Measurements from ENCODE around the gene ANXA4. TPM values are rescaled to one million over a fixed set of nuclear protein-coding genes. Genes with fewer than 3 reads are reported as not detected.
"Not testable (repeated sequence)": the region's sequence is repeated elsewhere in the genome, so short reads cannot be mapped to it uniquely, and the experiment has no call there.

Gene ANXA4
- total and polyA plus RNA-seq, 2 experiments from 2014 or later = 35.7 to 113 TPM

GRCh38 chr2:69830045-69830905 is 88.3 kb downstream of the ANXA4 start:
- 1% methylated on average over 28 to 44 of the region's 45 CpGs for WGBS, 2 experiments (ENCODE audit: low coverage in 1 of 2, low lambda C conversion rate in 2 of 2, missing lambda C conversion rate in 2 of 2)

DNA sequence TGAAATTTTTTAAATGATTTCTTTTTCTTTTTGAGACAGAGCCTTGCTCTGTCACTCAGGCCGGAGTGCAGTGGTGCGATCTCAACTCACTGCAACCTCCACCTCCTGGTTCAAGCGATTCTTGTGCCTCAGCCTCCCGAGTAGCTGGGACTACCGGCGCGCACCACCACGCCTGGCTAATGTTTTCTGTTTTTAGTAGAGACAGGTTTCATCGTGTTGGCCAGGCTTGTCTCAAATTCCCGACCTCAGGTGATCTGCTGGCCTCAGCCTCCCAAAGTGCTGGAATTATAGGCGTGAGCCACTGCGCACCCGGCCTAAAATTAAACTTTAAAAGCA is 88.9 kb downstream of the ANXA4 start:
- in situ Hi-C loops (cut with MboI); H3K27ac ChIP-seq; H4K20me1 ChIP-seq (ENCODE audit: insufficient read depth); H3K9me2 ChIP-seq (ENCODE audit: insufficient read depth); H3K36me3 ChIP-seq (ENCODE audit: low read depth); DNase-seq; H3F3A ChIP-seq (ENCODE audit: insufficient read depth); H3K9me3 ChIP-seq (ENCODE audit: low read depth); H3K27me3 ChIP-seq (replicated peaks; ENCODE audit: insufficient read depth): not testable (repeated sequence)
- H3K4me2 ChIP-seq (ENCODE audit: unreplicated experiment) = peak overlapping the region; percentile 96
- WGBS, 2 experiments (ENCODE audit: low coverage in 1 of 2, low lambda C conversion rate in 2 of 2, missing lambda C conversion rate in 2 of 2) = 72 to 77% methylated on average over 13 of the region's 13 CpGs
- peak overlapping the region; percentile 80 for H3K4me3 ChIP-seq
- H3K79me2 ChIP-seq (ENCODE audit: insufficient read depth) = peaks cover 64% of the 10 kb centered on the region
- peaks cover 22% of the 10 kb centered on the region for H3K4me1 ChIP-seq (ENCODE audit: insufficient read depth)
- peak overlapping the region; percentile 91 for H3K9ac ChIP-seq
- peak overlapping the region; percentile 89 for H2AFZ ChIP-seq

More at GRCh38 chr2:69830045-69830905, 88.3 kb downstream of the ANXA4 start:
- peak overlapping the region; percentile 80 for H3K4me3 ChIP-seq
- H2AFZ ChIP-seq = peak overlapping the region; percentile 89
- 0 out of 2 replicates have a peak, but pooled peaks cover under 1% of the 10 kb centered on the region for H3K36me3 ChIP-seq (ENCODE audit: low read depth)
- H3K9ac ChIP-seq = peak overlapping the region; percentile 91
- H3K79me2 ChIP-seq (ENCODE audit: insufficient read depth) = peaks cover 58% of the 10 kb centered on the region
- peak overlapping the region; percentile 96 for H3K4me2 ChIP-seq (ENCODE audit: unreplicated experiment)
- peak; percentile 59 for DNase-seq
- peaks cover 14% of the 10 kb centered on the region for H3F3A ChIP-seq (ENCODE audit: insufficient read depth)
- no peak for TF ChIP-seq EZH2 (IDR thresholded peaks at IDR 0.05; ENCODE audit: insufficient read depth, poor library complexity, severe bottlenecking)
- TF ChIP-seq EZH2phosphoT487 (IDR thresholded peaks at IDR 0.05; ENCODE audit: insufficient read depth, low read depth) = no peak
- no peaks in the 10 kb centered on the region for H3K9me3 ChIP-seq (ENCODE audit: low read depth)
- H3K27ac ChIP-seq = peak overlapping the region; percentile 38
- H3K9me2 ChIP-seq (ENCODE audit: insufficient read depth) = no peaks in the 10 kb centered on the region
- peaks cover 22% of the 10 kb centered on the region for H3K4me1 ChIP-seq (ENCODE audit: insufficient read depth)
- H3K27me3 ChIP-seq (replicated peaks; ENCODE audit: insufficient read depth) = no peaks in the 10 kb centered on the region
- H4K20me1 ChIP-seq (ENCODE audit: insufficient read depth) = no peaks in the 10 kb centered on the region
- in situ Hi-C loops (cut with MboI) = no loop called here

DNA sequence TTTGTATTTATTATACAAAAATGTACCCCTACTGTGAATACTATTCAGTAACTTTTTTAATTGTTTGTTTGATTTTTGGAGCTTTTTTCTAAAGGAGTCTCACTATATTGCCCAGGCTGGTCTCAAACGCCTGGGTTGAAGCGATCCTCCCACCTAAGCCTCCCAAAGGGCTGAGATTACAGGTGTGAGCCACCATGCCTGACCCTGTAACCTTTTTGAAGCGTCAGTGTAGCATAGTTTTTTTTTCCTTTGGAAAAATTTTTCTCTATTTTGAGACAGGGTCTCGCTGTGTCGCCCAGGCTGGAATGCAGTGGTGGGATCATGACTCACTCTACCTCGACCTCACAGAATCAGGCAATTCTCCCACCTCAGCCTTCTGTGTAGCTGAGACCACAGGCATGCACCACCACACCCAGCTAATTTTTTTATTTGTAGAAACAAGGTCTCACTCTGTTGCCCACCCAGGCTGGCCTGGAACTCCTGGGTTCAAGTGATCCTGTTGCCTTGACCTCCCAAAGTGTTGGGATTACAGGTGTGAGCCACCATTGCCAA is 89.5 kb downstream of the ANXA4 start:
- H3K4me1 ChIP-seq (ENCODE audit: insufficient read depth) = peaks cover 22% of the 10 kb centered on the region
- TF ChIP-seq EZH2 (IDR thresholded peaks at IDR 0.05; ENCODE audit: insufficient read depth, poor library complexity, severe bottlenecking) (no peak), EZH2phosphoT487 (IDR thresholded peaks at IDR 0.05; ENCODE audit: insufficient read depth, low read depth) (no peak)
- no peak for DNase-seq
- H3K79me2 ChIP-seq (ENCODE audit: insufficient read depth) = peaks cover 69% of the 10 kb centered on the region
- H3K9ac ChIP-seq = no peak overlapping the region
- no peak overlapping the region for H2AFZ ChIP-seq
- H4K20me1 ChIP-seq (ENCODE audit: insufficient read depth) = no peaks in the 10 kb centered on the region
- H3K9me2 ChIP-seq (ENCODE audit: insufficient read depth) = no peaks in the 10 kb centered on the region
- H3K9me3 ChIP-seq (ENCODE audit: low read depth) = no peaks in the 10 kb centered on the region
- in situ Hi-C loops (cut with MboI) = no loop called here
- H3F3A ChIP-seq (ENCODE audit: insufficient read depth) = peaks cover 5% of the 10 kb centered on the region
- peak overlapping the region; percentile 96 for H3K4me2 ChIP-seq (ENCODE audit: unreplicated experiment)
- no peaks in the 10 kb centered on the region for H3K36me3 ChIP-seq (ENCODE audit: low read depth)
- no peak overlapping the region for H3K27ac ChIP-seq
- H3K4me3 ChIP-seq = peak overlapping the region; percentile 80; the same call in 1 of the 2 replicates
- WGBS, 2 experiments (ENCODE audit: low coverage in 1 of 2, low lambda C conversion rate in 2 of 2, missing lambda C conversion rate in 2 of 2) = 77 to 85% methylated on average over 6 of the region's 6 CpGs
- H3K27me3 ChIP-seq (replicated peaks; ENCODE audit: insufficient read depth) = no peaks in the 10 kb centered on the region

DNA sequence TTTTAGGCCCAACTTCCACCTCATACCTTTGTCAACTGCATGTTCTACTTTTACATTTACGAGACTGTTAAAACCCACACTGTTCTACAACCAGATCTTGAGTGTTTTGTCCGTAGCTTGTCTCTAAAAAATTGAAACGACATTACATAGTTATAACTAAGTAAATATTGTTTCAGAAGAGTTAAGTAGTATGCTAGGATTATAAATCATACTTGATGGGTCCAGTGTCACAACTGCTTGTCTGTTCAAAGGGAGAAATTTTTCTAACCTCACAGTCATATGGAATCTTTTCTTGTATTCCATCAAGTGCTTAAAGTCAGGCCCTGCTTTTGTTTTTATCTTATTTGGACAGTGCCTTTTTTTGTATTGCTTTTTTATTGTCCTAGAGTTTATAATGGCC is 91.8 kb downstream of the ANXA4 start:
- no peak overlapping the region for H3K9ac ChIP-seq
- H3K9me3 ChIP-seq (ENCODE audit: low read depth) = no peaks in the 10 kb centered on the region
- no peak for DNase-seq
- no peak overlapping the region for H3K4me2 ChIP-seq (ENCODE audit: unreplicated experiment)
- in situ Hi-C loops (cut with MboI) = no loop called here
- no peaks in the 10 kb centered on the region for H3K27me3 ChIP-seq (replicated peaks; ENCODE audit: insufficient read depth)
- peaks cover 8% of the 10 kb centered on the region; the same call in 1 of the 2 replicates for H3F3A ChIP-seq (ENCODE audit: insufficient read depth)
- TF ChIP-seq EZH2phosphoT487 (IDR thresholded peaks at IDR 0.05; ENCODE audit: insufficient read depth, low read depth) (no peak), EZH2 (IDR thresholded peaks at IDR 0.05; ENCODE audit: insufficient read depth, poor library complexity, severe bottlenecking) (no peak)
- WGBS, 2 experiments (ENCODE audit: low coverage in 1 of 2, low lambda C conversion rate in 2 of 2, missing lambda C conversion rate in 2 of 2) = 94 to 96% methylated on average over 3 of the region's 3 CpGs
- no peaks in the 10 kb centered on the region for H4K20me1 ChIP-seq (ENCODE audit: insufficient read depth)
- peaks cover 16% of the 10 kb centered on the region for H3K4me1 ChIP-seq (ENCODE audit: insufficient read depth)
- no peak overlapping the region for H3K4me3 ChIP-seq
- peaks cover 86% of the 10 kb centered on the region for H3K79me2 ChIP-seq (ENCODE audit: insufficient read depth)
- H3K36me3 ChIP-seq (ENCODE audit: low read depth) = no peaks in the 10 kb centered on the region
- no peak overlapping the region for H3K27ac ChIP-seq
- H3K9me2 ChIP-seq (ENCODE audit: insufficient read depth) = no peaks in the 10 kb centered on the region
- H2AFZ ChIP-seq = no peak overlapping the region

All from GM23248 (cell line).